HCEC 1CT (cell line): ENCODE data around the gene MAPK6.
"Not testable (repeated sequence)": the region's sequence is repeated elsewhere in the genome, so short reads cannot be mapped to it uniquely, and the experiment has no call there.

Source experiments
- DNase-seq: peaks from one replicate; pipeline ENCODE4 v3.0.0-alpha.2; 2017

The MAPK6 gene

GRCh38 chr15:52018693-52019393 lies at the start of gene MAPK6:
MAPK6 (plus strand) TSS chr15:52019219; CDS start chr15:52046461, 27,242 bp downstream.
- peak; percentile 91 for DNase-seq

- DNase-seq: no peak
These were observed 49.3 kb upstream of the MAPK6 start for GRCh38 chr15:51969728-51970127.

- DNase-seq: no peak
These were observed 48.7 kb upstream of the MAPK6 start for GRCh38 chr15:51970132-51970817.

GRCh38 chr15:51971032-51971374 lies 48.0 kb upstream of the MAPK6 start:
- no peak for DNase-seq

GRCh38 chr15:51971375-51972133 lies 47.5 kb upstream of the MAPK6 start, which contains the start of gene LEO1:
LEO1 (minus strand) TSS chr15:51971778; CDS start chr15:51971745, 33 bp downstream.
- DNase-seq: peak; percentile 99

GRCh38 chr15:51973220-51973619 lies 45.8 kb upstream of the MAPK6 start:
- no peak for DNase-seq

GRCh38 chr15:51973775-51974174 lies 45.2 kb upstream of the MAPK6 start:
- DNase-seq: no peak

- DNase-seq: peak; percentile 78
These were observed 36.8 kb upstream of the MAPK6 start for GRCh38 chr15:51982013-51982769.

- DNase-seq: no peak
These were observed 36.3 kb upstream of the MAPK6 start for GRCh38 chr15:51982770-51983103.

GRCh38 chr15:51991141-51991540 lies 27.9 kb upstream of the MAPK6 start:
- no peak for DNase-seq

- peak; percentile 42 for DNase-seq
These were observed 26.1 kb upstream of the MAPK6 start for GRCh38 chr15:51992953-51993352.

GRCh38 chr15:52002351-52002750 lies 16.7 kb upstream of the MAPK6 start:
- no peak for DNase-seq

GRCh38 chr15:52003089-52003488 lies 15.9 kb upstream of the MAPK6 start:
- DNase-seq: not testable (repeated sequence)

- no peak for DNase-seq
These were observed 15.3 kb upstream of the MAPK6 start for GRCh38 chr15:52003710-52004109.

- DNase-seq: no peak
These were observed 14.2 kb upstream of the MAPK6 start for GRCh38 chr15:52004806-52005205.

GRCh38 chr15:52005748-52006701 lies 13.0 kb upstream of the MAPK6 start:
- DNase-seq: peak; percentile 80

GRCh38 chr15:52006702-52007340 lies 12.2 kb upstream of the MAPK6 start:
- no peak for DNase-seq

GRCh38 chr15:52008359-52008697 lies 10.7 kb upstream of the MAPK6 start:
- DNase-seq: no peak

- no peak for DNase-seq
These were observed 10.2 kb upstream of the MAPK6 start for GRCh38 chr15:52008698-52009434.
